Effector CD8-positive, alpha-beta T cell (primary cell): ENCODE measurements around the gene CCN2.
"Not testable (repeated sequence)": the region's sequence is repeated elsewhere in the genome, so short reads cannot be mapped to it uniquely, and the experiment has no call there.

ENCODE experiments used
- DNase-seq: peaks from one replicate; lab custom pipeline; 2025; lab: John Stamatoyannopoulos, UW

Gene CCN2

DNA sequence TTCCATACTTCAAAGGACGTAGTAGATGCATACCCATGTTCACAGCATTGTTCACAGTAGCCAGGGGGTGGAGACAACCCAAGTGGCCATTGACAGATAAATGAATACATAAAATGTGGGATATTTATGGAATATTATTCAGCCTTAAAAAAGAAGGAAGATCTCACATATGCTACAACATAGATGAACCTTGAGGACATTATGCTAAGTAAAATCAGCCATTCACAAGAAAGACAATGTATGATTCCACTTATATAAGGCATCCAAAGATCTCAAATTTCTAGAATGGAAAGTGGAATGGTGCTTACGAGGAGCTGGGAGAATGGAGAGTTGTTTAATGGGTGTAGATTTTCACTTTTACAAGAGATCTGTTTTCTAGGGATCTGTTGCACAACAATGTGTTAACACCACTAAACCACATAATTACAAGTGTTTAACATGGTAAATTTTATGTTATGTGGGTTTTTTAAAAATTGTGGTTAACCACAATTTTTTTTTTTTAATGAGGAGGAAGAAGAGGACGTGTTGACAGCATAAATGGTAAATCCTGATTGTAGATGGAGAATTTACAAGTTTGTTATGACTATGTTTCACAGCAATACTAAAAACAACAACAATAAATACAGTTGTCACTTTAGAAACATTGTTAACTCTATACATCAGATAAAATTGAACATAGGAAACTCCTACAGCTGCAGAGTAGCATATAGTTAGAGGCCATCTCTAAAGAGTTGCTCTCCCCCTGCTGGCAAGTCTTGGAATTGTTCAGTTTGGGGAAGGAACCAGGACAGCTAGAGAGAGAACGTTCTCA is 41.6 kb downstream of the CCN2 start:
- peak; percentile 42 for DNase-seq

DNA sequence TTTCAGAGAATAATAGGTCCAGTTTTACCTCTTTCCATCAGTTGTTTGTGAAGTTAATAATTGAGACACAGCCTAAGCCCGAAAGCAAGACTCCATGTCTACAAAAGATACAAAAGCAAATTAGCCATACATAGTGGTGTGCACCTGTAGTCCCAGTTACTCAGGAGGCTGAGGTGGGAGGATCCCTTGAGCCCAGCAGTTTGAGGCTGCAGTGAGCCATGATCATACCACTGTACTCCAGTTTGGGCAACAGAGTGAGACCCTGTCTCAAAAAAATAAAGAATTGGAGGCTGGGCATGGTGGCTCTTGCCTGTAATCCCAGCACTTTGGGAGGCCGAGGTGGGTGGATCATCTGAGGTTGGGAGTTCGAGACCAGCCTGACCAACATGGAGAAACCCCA is 42.4 kb downstream of the CCN2 start:
- not testable (repeated sequence) for DNase-seq

DNA sequence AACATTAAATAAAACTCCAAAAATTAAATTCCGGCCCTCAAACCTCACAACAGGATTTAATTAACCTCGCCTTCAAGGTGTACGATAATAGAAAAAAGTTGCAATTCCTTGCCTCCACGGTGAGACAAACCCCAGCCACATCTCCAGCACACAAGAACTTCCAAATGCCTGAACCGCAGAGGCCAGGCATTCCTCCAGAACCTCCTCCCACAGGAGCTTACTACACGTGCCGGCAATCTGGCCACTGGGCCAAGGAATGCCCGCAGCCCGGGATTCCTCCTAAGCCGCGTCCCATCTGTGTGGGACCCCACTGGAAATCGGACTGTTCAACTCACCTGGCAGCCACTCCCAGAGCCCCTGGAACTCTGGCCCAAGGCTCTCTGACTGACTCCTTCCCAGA is 47.4 kb downstream of the CCN2 start:
- not testable (repeated sequence) for DNase-seq

DNA sequence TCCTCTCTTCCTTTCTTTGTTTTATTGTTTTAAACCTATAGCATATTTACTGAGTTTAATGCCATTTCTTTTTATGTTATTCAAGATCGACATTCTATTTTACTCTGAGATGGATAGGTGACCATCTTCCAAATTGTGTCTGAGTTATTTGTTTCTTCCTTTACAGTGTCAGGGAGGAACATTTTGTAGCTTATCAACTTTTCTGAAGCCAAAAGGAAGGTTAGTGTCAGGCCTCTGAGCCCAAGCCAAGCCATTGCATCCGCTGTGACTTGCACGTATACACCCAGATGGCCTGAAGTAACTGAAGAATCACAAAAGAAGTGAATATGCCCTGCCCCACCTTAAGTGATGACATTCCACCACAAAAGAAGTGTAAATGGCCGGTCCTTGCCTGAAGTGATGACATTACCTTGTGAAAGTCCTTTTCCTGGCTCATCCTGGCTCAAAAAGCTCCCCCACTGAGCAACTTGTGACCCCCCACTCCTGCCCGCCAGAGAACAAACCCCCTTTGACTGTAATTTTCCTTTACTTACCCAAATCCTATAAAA is 49.8 kb downstream of the CCN2 start:
- DNase-seq, result not testable (repeated sequence)

DNA sequence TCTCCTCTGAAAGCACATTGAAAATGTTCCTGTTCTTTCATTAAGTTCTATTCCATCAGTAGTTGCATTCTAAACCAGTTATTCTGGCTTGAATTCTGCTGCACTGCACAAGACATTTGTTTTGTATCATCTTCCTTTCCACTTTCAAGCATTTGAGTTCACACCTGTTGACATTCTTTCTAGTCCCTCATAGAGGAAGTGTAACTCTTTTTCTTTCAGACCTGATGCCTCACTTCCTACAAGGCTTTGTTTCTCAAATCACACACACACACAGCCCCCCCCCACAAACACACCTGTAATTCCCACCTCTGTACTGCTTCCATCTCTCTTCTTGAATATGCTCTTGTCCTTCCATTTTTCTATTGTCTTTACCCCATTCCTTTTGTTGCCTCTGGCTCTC is 50.9 kb downstream of the CCN2 start:
- no peak for DNase-seq

DNA sequence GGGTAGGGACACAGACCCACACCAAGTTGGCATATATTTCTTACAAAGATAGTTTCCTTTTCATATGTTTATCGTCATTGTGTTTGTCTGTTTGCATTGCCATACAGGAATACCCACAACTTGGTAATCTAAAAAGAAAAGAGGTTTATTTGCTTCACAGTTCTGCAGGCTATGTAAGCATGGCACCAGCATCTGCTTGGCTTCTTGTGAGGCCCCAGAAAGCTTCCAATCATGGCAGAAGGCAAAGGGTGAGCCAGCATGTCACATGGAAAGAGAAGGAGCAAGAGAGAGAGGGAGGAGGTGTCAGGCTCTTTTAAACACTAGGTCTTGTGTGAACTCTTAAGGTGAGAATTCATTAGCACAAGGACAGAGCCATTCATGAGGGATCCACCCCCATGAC is 52.5 kb downstream of the CCN2 start:
- no peak for DNase-seq
